Body of pancreas (tissue), 4 donors: ENCODE data around the gene NDUFA11. TPM values are rescaled to one million over a fixed set of nuclear protein-coding genes. Genes with fewer than 3 reads are reported as not detected.

Experiments
- ATAC-seq: fragments of 150-250 bp; one replicate; pipeline ENCODE4 v1.9.1; 2016
- DNase-seq, 4 donors: peaks; one replicate each; pipeline ENCODE4 v3.0.0-alpha.2; 2019
- H3K27ac ChIP-seq, 4 donors: fragments of 200-600 bp; sonication (generic); 1 replicate in 3 of 4; 2 replicates in 1 of 4; pipeline versions ENCODE4 v1.5.1 to v1.6.1; 2016 to 2019; ENCODE audit warnings: mild to moderate bottlenecking in 1 of 4, mixed read lengths in 1 of 4, moderate library complexity in 1 of 4
- H3K27me3 ChIP-seq, 2 donors: fragments of 200-600 bp; sonication (generic); one replicate each; pipeline ENCODE4 v1.6.0; 2016; ENCODE audit warnings: mild to moderate bottlenecking in 1 of 2
- H3K36me3 ChIP-seq, 2 donors: fragments of 200-600 bp; sonication (generic); replicated peaks in 1 of 2; 2 replicates each; pipeline ENCODE4 v1.5.1; 2016; ENCODE audit warnings: low read depth in 2 of 2; ENCODE audit not compliant: insufficient read depth in 1 of 2
- H3K4me1 ChIP-seq: fragments of 200-600 bp; sonication (generic); one replicate; pipeline ENCODE4 v1.6.0; 2016
- H3K4me3 ChIP-seq, 2 donors: fragments of 200-600 bp; sonication (generic); 1 replicate in 1 of 2; 2 replicates in 1 of 2; pipeline ENCODE4 v1.5.1; 2016 to 2019
- H3K9me3 ChIP-seq, 3 donors: fragments of 200-600 bp; sonication (generic); 1 replicate in 2 of 3; 2 replicates in 1 of 3; pipeline ENCODE4 v1.5.1; 2016
- CTCF ChIP-seq, 7 experiments: fragments of 450-650 bp in 4 of 7; fragments of 200-600 bp in 3 of 7; sonication (generic) in 3 of 7; IDR thresholded peaks; one replicate each; pipeline ENCODE4 v1.5.1; 2016 to 2019; ENCODE audit warnings: antibody characterized with exemption in 7 of 7
- POLR2A ChIP-seq, 3 donors: fragments of 450-650 bp; IDR thresholded peaks; one replicate each; pipeline ENCODE4 v1.6.1; 2016; ENCODE audit warnings: antibody characterized with exemption in 3 of 3, mild to moderate bottlenecking in 2 of 3
- WGBS, 2 donors: methylation state at CpG; one replicate each; pipeline ENCODE4 v1.1.5; 2017; 5-methylcytosine and 5-hydroxymethylcytosine counted together
- intact Hi-C: fragments of 100-400 bp; cut with DNase I; formaldehyde crosslinking; loops from one replicate; pipeline ENCODE4 v1.15.1; 2023
- total RNA-seq, 2 donors: library from RNA; depleted of rRNA; stranded (reverse); fragments of >200 nt; gene quantifications; one replicate each; pipeline ENCODE4 v1.1.0, GENCODE V29; 2016

Gene NDUFA11
- total RNA-seq, 2 donors from 2014 or later = 31.6 to 79.1 TPM

- DNase-seq = no peak
- no peaks in the 10 kb centered on the region for H3K9me3 ChIP-seq
- no peak overlapping the region for H3K4me3 ChIP-seq
- H3K27me3 ChIP-seq = no peaks in the 10 kb centered on the region
- TF ChIP-seq CTCF (IDR thresholded peaks at IDR 0.05) = no peak
- no peak for TF ChIP-seq POLR2A (IDR thresholded peaks at IDR 0.05)
- H3K27ac ChIP-seq = no peak overlapping the region
- intact Hi-C loops = no loop called here
- no peak for ATAC-seq
- peaks cover 16% of the 10 kb centered on the region for H3K4me1 ChIP-seq
- H3K36me3 ChIP-seq = peaks cover 7 to 38% of the 10 kb centered on the region in 2 donors
- WGBS, 2 donors = 93 to 100% methylated on average over 1 to 18 of the region's 20 CpGs
Observed at GRCh38 chr19:5918463-5919079, 15.0 kb upstream of the NDUFA11 start.

DNA sequence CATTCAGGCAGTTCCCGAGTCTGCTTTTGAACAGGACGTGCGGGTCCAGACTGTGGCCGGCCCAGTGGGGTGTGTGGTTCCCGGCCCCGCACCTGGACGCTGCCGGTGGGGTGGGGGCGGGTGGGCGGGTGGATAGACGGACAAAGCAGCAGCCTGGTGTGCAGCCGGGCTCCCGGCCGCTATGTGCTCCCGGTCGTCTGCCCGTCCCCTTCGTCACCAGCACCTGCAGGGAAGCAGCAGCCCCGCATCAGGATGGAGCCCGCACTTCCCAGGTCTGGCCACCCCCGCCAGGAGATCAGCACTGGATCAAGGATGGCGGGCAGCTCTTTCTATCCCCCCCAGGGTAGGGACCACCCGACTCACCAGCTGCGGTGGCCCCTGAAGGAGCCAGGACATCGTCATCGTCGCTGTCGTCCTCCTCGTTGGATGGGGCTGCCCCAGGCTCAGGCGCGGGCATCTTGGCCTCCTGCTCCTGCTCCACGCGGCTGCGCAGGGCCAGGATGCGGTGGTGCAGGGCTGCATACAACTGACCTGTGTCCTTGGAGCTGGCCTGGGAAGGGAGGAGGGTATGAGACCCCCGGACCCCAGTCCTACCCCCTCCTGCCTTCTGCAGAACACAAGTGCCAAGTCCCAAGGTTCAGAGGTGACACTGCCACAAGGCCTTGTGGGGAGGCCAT, 14.0 kb upstream of the NDUFA11 start:
- Histone ChIP-seq H3K9me3 (no peaks in the 10 kb centered on the region), H3K27me3 (no peaks in the 10 kb centered on the region), H3K36me3 (peaks cover 7 to 34% of the 10 kb centered on the region in 2 donors), H3K4me3 (no peak overlapping the region), H3K27ac (no peak overlapping the region), H3K4me1 (peaks cover 16% of the 10 kb centered on the region)
- intact Hi-C loops = no loop called here
- DNase-seq (no peak), ATAC-seq (no peak)
- WGBS, 2 donors = 91 to 100% methylated on average over 10 to 24 of the region's 36 CpGs
- TF ChIP-seq POLR2A (IDR thresholded peaks at IDR 0.05) (no peak), CTCF (IDR thresholded peaks at IDR 0.05) (no peak)

- no peaks in the 10 kb centered on the region for H3K27me3 ChIP-seq
- DNase-seq (no peak), ATAC-seq (no peak)
- peaks cover 1 to 28% of the 10 kb centered on the region in 2 donors for H3K36me3 ChIP-seq
- WGBS, 2 donors = 66 to 80% methylated on average over 4 to 14 of the region's 14 CpGs
- TF ChIP-seq CTCF (IDR thresholded peaks at IDR 0.05) = no peak
- TF ChIP-seq POLR2A (IDR thresholded peaks at IDR 0.05) = no peak
- H3K27ac ChIP-seq = no peak overlapping the region
- no peak overlapping the region for H3K4me3 ChIP-seq
- intact Hi-C loops = no loop called here
- peaks cover 16% of the 10 kb centered on the region for H3K4me1 ChIP-seq
- no peaks in the 10 kb centered on the region for H3K9me3 ChIP-seq
Observed at GRCh38 chr19:5916181-5916708, 12.7 kb upstream of the NDUFA11 start.

GRCh38 chr19:5915782-5916165, 12.2 kb upstream of the NDUFA11 start:
- TF ChIP-seq POLR2A (IDR thresholded peaks at IDR 0.05) = no peak
- TF ChIP-seq CTCF (IDR thresholded peaks at IDR 0.05) = no peak
- no peaks in the 10 kb centered on the region for H3K9me3 ChIP-seq
- DNase-seq = no peak
- no peak for ATAC-seq
- H3K4me3 ChIP-seq = no peak overlapping the region
- H3K36me3 ChIP-seq = peaks cover 0 to 28% of the 10 kb centered on the region in 2 donors
- peak overlapping the region in 2 of 4 donors; percentile 76 to 79 for H3K27ac ChIP-seq
- peaks cover 16% of the 10 kb centered on the region for H3K4me1 ChIP-seq
- 81 to 88% methylated on average over 7 to 11 of the region's 11 CpGs for WGBS, 2 donors
- H3K27me3 ChIP-seq = no peaks in the 10 kb centered on the region
- intact Hi-C loops = no loop called here
